ENCODE measurements around the gene ATP6V0A4.
"Not testable (repeated sequence)": the region's sequence is repeated elsewhere in the genome, so short reads cannot be mapped to it uniquely, and the experiment has no call there.

ATP6V0A4 gene

DNA sequence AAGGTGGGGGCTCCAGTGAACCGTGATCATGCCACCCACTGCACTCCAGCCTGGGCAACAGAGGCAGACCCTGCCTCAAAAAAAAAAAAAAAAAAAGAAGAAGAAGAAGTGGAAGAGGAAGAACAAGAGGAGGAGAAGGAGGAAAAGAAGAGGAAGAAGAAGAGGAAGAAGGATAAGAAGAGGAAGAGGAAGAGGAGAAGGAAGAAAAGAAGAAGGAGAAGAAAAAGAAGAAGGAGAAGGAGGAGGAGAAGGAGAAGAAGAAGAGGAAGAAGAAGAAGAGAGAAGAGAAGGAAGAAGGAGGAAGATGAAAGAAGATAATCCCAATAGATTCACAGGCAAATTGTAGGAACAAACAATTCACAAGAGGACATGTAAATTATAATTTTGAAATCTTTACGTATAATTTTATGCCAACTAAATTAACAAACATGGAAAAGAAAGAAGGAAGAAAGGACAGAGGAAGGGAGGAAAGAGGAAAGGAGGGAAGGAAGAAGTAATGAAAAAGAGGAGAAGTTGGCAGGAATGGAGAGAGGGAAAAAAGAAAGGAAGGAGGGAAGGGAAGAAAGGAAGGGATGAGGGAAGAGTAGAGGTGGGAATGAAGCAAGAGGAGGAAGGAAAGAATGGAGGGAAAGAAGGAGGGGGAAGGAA, 100.3 kb downstream of the ATP6V0A4 start:
- DNase-seq, result no peak

GRCh38 chr7:138695776-138696175, 102.2 kb downstream of the ATP6V0A4 start:
- DNase-seq, result not testable (repeated sequence)

DNA sequence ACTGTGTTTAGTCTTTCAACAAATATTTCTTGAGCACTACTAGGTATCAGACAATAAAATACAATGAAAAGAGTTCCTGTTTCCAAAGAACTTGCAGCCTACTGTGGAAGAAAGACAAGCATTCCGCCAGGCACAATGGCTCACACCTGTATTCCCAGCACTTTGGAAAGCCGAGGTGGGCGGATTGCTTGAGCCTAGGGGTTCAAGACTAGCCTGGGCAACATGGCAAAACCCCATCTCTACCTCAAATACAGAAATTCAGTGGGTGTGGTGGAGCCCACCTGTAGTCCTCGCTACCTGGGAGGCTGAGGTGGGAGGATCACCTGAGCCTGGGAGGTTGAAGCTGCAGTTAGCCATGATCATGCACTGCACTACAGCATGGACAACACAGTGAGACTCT, 102.9 kb downstream of the ATP6V0A4 start:
- DNase-seq, result no peak

- no peak for DNase-seq
Observed at GRCh38 chr7:138691178-138691577, 106.8 kb downstream of the ATP6V0A4 start.

DNA sequence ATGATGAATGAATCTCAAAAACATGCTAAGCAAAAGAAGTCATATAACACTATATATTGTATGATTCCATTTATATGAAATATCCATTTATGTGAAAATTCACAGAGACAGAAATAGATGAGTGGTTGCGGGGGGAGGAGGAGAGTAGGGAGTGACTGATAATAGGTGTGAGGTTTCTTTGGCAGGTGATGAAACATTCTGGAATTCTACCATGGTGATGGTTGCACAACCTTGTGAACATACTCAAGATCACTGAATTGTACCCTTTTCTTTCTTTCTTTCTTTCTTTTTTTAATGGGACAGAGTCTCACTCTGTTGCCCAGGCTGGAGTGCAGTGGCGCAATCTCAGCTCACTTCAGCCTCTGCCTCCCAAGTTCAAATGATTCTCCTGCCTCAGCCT, 107.5 kb downstream of the ATP6V0A4 start:
- no peak for DNase-seq

GRCh38 chr7:138688037-138688436, 110.0 kb downstream of the ATP6V0A4 start:
- not testable (repeated sequence) for DNase-seq

- no peak for DNase-seq
Observed at GRCh38 chr7:138684340-138684739, 113.7 kb downstream of the ATP6V0A4 start.

GRCh38 chr7:138679793-138680192, 118.2 kb downstream of the ATP6V0A4 start:
- DNase-seq, result no peak

- no peak for DNase-seq
Observed at GRCh38 chr7:138670594-138670993, 127.4 kb downstream of the ATP6V0A4 start.

GRCh38 chr7:138669364-138669763, 128.6 kb downstream of the ATP6V0A4 start:
- DNase-seq, result no peak

DNA sequence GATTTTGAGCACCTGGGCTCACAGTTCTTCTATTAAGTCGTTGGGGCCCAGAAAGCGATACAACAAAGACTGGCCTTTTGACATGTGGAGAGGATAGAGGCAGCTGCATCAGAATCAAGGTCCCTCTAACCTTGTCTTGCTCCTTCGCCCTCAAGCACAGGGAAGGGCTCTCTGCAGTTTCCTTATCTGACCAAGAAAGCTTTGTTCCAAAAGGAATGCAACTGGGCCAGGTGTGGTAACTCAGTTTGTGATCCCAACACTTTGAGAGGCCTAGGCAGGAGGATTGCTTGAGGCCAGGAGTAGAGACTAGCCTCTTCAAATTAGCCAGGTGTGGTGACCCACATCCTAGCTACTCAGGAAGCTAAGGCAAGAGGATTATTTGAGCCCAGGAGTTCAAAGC, 129.1 kb downstream of the ATP6V0A4 start:
- no peak for DNase-seq

DNA sequence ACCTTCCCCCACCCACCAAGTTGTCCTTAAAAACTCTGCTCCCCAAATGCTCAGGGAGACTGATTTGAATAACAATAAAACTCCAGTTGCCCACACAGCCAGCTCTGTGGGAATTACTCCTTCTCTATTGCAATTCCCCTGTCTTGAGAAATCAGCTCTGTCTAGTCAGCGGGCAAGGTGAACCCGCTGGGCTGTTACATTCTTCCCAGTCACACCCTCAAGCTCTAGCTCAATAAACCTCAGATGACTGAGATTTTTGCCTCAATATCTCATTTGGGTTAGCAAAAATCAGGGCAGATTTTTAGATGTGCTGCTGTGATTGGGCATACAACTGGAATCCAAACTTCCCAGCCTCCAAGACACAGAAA, 129.8 kb downstream of the ATP6V0A4 start:
- no peak for DNase-seq

DNA sequence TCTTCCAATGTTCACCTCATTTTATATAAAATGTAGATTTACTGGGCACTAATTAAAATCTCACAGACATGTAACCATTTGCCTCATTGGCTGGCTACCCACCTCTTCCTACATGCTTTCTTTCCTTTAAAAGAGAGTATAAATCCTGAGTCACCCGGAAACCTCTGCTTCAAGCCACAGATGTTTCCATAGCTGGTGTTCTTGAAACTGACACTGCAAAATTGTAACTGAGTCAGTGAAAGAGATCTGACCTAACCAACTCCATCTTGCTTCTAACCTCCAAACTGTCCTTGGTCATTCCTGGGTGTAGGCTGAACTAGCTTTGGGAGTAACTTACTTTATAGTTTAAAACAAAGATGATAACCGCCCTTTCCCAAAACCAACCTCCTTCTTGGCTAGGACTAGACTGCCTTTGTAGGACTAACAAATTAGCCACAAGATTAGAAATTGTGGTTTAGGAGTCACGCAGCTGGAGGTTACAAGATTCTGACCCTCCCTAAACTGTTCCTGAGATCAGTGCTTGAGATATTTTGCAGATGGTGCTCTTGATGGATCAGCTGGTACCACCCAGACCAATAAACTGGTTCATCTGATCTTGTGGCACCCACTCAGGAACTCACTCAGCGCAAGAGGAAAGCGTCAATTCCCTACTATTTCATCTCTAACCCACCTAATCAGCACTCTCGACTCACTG, 130.3 kb downstream of the ATP6V0A4 start:
- DNase-seq, result no peak

- DNase-seq, result no peak
Observed at GRCh38 chr7:138666385-138666784, 131.6 kb downstream of the ATP6V0A4 start.

DNA sequence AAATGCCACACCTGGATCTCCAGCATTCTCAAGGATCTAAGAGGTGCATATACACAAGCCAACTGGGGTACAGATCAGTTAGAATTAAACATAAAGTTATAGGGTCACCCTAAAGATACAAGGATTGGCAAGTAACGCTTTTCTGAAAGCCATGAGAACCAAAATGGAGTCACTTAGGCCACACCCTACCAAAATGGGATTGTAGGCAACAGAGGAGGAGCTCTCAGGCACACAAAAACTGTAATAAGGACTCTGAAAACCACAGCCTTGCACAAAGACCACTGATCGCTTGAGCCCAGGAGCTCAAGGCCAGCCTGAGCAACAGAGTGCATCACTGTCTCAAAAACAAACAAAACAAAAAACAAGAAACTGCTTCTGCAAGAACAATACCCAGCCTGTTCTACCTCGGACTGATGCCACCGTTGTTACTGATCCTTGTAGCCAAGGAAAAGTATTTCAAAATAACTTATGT, 132.3 kb downstream of the ATP6V0A4 start:
- DNase-seq, result no peak

- no peak for DNase-seq
Observed at GRCh38 chr7:138665249-138665648, 132.7 kb downstream of the ATP6V0A4 start.

GRCh38 chr7:138663725-138664710, 134.0 kb downstream of the ATP6V0A4 start:
- no peak for DNase-seq

DNA sequence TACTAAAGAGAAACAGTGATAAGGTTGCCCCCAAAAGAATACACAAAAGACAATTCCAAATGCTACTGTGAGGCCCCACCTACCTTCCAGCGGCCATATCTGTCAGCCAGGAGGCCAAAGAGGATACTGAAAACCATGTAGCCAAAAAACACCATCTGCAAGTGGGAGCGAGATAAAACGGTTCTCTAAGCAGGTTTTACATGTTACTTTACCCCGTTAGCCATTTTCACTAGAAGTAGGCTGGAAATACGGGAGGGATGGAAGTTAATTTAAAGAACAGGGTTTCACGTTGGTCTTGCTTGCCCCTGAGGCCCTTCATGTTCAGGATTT, 135.0 kb downstream of the ATP6V0A4 start:
- DNase-seq, result no peak

DNA sequence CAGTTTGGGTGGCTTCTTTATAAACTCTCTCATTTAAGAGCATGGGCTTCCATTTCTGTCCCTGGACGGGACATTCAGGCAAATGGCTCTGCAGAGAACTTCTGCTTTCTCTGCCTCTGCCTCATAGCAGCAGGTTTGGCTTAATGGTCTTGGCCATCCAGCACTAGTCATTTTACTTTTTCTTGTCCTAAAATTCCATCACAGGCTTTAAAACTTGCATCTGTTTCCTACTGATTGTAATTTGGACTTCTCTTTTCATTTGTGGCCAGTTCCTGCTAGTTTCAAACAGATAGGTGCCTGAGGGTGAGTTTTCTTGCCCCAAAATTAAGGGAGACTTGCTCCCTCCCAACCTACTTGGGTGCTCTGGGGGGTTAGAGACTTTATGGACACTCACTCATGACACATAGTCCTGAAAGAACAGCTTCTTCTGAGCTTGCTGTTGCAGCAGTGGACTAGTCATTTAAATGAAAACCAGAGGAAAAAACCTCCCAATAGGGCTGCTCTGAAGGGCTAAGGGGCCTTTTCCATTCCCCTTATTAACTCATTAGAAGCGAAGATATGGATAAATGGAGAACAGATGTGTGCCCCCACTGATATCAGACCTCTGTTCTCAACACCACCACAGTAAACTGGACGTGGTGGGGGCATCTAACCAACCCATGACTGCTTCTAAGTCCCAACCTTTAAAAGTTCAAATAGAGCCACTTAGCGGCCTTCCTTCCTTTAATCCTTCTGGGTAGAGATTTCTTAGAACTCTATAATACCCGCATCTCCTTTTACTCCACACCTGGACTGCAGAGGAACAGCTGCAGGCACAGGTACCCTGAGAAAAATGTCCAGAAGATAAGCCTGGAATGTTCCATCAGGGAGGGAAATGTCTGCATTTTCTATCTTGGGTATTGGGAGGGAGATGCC, 135.7 kb downstream of the ATP6V0A4 start:
- no peak for DNase-seq

DNA sequence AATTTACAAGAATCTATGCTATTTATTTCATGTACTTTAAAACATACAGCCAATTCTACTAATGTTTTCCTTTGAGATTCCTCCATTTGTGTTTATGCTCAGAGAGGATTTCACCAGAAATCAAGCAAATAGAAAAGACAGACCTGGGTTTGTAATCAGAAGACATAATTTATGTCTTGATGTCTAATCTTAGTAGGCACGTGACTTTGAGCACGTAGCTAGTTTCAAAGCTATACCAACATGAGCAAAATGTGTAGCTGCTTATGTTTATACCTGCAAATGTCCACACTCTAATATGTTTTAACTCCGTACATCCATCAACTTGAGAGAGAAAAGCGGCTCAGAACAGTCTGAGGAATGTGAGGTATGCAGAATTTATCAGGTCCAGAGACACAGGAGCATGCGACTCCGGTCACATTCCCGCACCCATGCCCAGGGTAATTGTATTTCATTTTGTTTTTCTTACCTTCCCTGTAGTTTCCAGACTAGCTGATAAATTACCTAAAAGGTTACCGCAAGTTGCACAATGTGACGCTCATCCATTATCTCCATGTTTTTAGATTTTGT, 136.8 kb downstream of the ATP6V0A4 start:
- DNase-seq, result no peak

DNA sequence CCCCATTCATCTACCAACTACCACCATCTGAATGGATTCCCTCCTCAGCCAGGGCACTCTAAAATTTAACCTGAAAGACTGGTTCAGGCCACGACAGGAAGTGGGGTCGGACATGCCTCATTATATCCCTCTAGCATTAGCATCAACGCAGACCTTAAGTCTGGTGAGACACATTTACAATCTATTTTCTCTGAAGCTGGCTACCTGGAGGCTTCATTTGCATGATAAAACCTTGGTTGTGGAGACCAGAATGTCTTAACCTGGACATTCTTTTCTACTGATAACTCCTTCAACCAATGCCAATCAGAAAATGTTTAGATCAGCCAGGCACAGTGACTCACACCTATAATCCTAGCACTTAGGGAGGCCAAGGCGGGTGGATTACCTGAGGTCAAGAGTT, 139.1 kb downstream of the ATP6V0A4 start:
- DNase-seq, result no peak

DNA sequence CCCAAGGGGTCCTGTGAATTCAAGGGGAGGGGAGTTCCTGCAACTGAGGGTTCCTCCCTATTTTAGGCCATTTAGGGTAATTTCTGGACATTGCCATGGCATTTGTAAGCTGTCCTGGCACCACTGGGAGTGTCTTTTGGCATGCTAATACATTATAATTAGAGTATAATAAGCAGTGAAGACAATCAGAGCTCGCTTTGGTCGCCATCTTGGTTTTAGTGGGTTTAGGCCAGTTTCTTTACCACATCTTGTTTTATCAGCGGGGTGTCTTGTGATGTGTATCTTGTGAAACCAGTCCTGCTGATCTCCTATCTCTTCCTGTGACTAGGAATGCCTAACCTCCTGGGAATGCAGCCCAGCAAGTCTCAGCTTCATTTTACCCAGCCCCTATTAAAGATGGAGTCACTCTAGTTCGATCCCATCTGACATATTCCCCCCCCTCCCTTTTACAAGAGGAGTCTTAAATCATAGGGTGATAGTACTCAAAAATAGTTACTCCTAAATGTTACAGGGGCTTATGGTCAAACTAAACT, 140.1 kb downstream of the ATP6V0A4 start:
- DNase-seq, result no peak

All from NCI-H345 (cell line).